ENCODE measurements around the gene EIF4ENIF1. TPM values are rescaled to one million over a fixed set of nuclear protein-coding genes. Genes with fewer than 3 reads are reported as not detected.

The EIF4ENIF1 gene
- total and polyA plus RNA-seq, 2 experiments from 2014 or later: 10.8 to 13.4 TPM

DNA sequence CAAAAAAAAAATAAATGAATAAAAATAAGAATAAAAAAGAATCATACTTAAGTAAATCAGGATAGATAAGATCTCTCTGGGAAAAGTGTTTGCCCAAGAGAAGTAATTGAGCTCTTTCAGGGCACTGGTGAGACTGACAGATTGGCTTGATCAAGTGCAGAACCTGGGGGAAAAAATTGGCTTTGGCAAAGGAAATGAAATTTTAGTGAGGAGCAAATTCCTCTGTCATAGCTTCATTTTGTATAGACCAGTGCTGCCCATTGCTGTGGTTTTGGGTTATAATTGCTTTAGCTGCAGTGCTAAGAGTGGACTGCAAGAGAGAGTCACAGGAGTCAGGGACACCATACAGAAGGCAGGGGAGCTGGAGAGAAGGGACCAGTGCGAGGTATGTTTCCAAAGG is 42.4 kb upstream of the EIF4ENIF1 start:
- DNase-seq (ENCODE audit: low spot score): no peak
- Mint-ChIP-seq H3K9me3 (no peaks in the 10 kb centered on the region), H3K4me3 (no peak overlapping the region), H3K27ac (no peak overlapping the region), H3K36me3 (ENCODE audit: low read depth) (no peaks in the 10 kb centered on the region), H3K4me1 (no peaks in the 10 kb centered on the region), H3K27me3 (ENCODE audit: insufficient read depth, low read depth, poor library complexity) (peaks cover 6% of the 10 kb centered on the region)
- H3K4me2 ChIP-seq: no peak overlapping the region
- H3K79me2 ChIP-seq (replicated peaks; ENCODE audit: insufficient read depth): no peaks in the 10 kb centered on the region
- no peaks in the 10 kb centered on the region for H3K4me1 ChIP-seq (ENCODE audit: insufficient read depth)
- TF ChIP-seq ZNF114 (CRISPR knock-in tag; IDR thresholded peaks at IDR 0.05) (no peak), JUNB (IDR thresholded peaks at IDR 0.05; ENCODE audit: unreplicated experiment) (no peak)
- no peak overlapping the region for H3K4me3 ChIP-seq
- no peaks in the 10 kb centered on the region for H3K36me3 ChIP-seq (ENCODE audit: insufficient read depth)
- no peak overlapping the region for H2AFZ ChIP-seq
- H3K27me3 ChIP-seq (ENCODE audit: insufficient read depth): no peaks in the 10 kb centered on the region
- H4K20me1 ChIP-seq (replicated peaks; ENCODE audit: insufficient read depth): 0 out of 2 replicates have a peak, but pooled peaks cover 3% of the 10 kb centered on the region
- H3F3A ChIP-seq (replicated peaks; ENCODE audit: low read depth): no peaks in the 10 kb centered on the region
- H3K9me2 ChIP-seq (ENCODE audit: insufficient read depth): no peaks in the 10 kb centered on the region
- H3K27ac ChIP-seq (ENCODE audit: low read depth): no peak overlapping the region
- ATAC-seq: no peak

DNA sequence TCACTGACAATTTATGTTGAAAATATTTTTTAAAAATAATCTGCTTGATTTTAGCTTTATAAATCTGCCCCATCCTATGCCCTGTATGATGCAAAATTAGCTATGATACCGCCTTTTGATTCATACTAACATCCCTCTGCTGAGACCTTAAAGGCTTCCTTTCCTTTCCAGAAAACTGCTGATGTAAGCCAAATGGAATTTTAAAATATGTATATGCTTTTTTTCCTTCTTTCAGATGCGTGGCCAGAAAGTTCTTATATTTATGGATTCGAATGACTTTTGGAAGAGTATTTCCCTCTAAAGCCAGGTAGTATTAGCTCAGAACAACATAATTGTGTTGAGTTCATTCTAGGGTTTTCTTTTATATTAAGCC is 41.2 kb upstream of the EIF4ENIF1 start:
- Histone ChIP-seq H3K4me3 (no peak overlapping the region), H3K9me2 (ENCODE audit: insufficient read depth) (no peaks in the 10 kb centered on the region), H4K20me1 (replicated peaks; ENCODE audit: insufficient read depth) (0 out of 2 replicates have a peak, but pooled peaks cover 7% of the 10 kb centered on the region), H3K36me3 (ENCODE audit: insufficient read depth) (no peaks in the 10 kb centered on the region), H3F3A (replicated peaks; ENCODE audit: low read depth) (no peaks in the 10 kb centered on the region), H3K27me3 (ENCODE audit: insufficient read depth) (no peaks in the 10 kb centered on the region), H3K4me2 (no peak overlapping the region), H3K4me1 (ENCODE audit: insufficient read depth) (no peaks in the 10 kb centered on the region), H2AFZ (no peak overlapping the region), H3K27ac (ENCODE audit: low read depth) (no peak overlapping the region), H3K79me2 (replicated peaks; ENCODE audit: insufficient read depth) (no peaks in the 10 kb centered on the region)
- H3K4me1 Mint-ChIP-seq: no peaks in the 10 kb centered on the region
- peaks cover 6% of the 10 kb centered on the region for H3K27me3 Mint-ChIP-seq (ENCODE audit: insufficient read depth, low read depth, poor library complexity)
- no peaks in the 10 kb centered on the region for H3K9me3 Mint-ChIP-seq
- no peak overlapping the region for H3K27ac Mint-ChIP-seq
- DNase-seq (ENCODE audit: low spot score) (no peak), ATAC-seq (no peak)
- TF ChIP-seq EZH2 (IDR thresholded peaks at IDR 0.05; ENCODE audit: low read depth, unreplicated experiment): no peak
- no peak for TF ChIP-seq NANOG (IDR thresholded peaks at IDR 0.05; ENCODE audit: borderline replicate concordance)
- TF ChIP-seq, protein P1, sequence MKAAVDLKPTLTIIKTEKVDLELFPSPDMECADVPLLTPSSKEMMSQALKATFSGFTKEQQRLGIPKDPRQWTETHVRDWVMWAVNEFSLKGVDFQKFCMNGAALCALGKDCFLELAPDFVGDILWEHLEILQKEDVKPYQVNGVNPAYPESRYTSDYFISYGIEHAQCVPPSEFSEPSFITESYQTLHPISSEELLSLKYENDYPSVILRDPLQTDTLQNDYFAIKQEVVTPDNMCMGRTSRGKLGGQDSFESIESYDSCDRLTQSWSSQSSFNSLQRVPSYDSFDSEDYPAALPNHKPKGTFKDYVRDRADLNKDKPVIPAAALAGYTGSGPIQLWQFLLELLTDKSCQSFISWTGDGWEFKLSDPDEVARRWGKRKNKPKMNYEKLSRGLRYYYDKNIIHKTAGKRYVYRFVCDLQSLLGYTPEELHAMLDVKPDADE (IDR thresholded peaks at IDR 0.05): no peak
- no peak for TF ChIP-seq STAT1 (IDR thresholded peaks at IDR 0.05; ENCODE audit: unreplicated experiment)
- TF ChIP-seq, protein P2, sequence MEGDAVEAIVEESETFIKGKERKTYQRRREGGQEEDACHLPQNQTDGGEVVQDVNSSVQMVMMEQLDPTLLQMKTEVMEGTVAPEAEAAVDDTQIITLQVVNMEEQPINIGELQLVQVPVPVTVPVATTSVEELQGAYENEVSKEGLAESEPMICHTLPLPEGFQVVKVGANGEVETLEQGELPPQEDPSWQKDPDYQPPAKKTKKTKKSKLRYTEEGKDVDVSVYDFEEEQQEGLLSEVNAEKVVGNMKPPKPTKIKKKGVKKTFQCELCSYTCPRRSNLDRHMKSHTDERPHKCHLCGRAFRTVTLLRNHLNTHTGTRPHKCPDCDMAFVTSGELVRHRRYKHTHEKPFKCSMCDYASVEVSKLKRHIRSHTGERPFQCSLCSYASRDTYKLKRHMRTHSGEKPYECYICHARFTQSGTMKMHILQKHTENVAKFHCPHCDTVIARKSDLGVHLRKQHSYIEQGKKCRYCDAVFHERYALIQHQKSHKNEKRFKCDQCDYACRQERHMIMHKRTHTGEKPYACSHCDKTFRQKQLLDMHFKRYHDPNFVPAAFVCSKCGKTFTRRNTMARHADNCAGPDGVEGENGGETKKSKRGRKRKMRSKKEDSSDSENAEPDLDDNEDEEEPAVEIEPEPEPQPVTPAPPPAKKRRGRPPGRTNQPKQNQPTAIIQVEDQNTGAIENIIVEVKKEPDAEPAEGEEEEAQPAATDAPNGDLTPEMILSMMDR (conservative IDR thresholded peaks at IDR 0.05; ENCODE audit: low read depth in 2 of 2): no peak
- no peak for TF ChIP-seq JUNB (IDR thresholded peaks at IDR 0.05; ENCODE audit: unreplicated experiment)
- H3K4me3 Mint-ChIP-seq: no peak overlapping the region
- no peaks in the 10 kb centered on the region for H3K36me3 Mint-ChIP-seq (ENCODE audit: low read depth)

DNA sequence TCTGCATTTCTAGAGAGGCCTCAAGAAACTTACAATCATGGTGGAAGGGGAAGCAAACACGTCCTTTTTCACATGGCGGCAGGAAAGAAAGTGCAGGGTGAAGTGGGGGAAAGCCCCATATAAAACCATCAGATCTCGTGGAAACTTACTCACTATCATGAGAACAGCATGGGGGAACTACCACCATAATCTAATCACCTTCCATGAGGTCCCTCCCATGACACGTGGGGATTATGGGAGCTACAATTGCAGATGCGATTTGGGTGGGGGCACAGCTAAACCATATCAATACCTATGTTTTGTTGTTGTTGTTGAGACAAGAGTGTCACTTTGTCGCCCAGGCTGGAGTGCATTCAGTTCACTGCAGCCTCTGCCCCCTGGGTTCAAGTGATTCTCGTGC is 36.6 kb upstream of the EIF4ENIF1 start:
- Histone ChIP-seq H3K4me1 (ENCODE audit: insufficient read depth) (no peaks in the 10 kb centered on the region), H3K36me3 (ENCODE audit: insufficient read depth) (no peaks in the 10 kb centered on the region), H3K9me2 (ENCODE audit: insufficient read depth) (no peaks in the 10 kb centered on the region), H3K27ac (ENCODE audit: low read depth) (no peak overlapping the region), H3K79me2 (replicated peaks; ENCODE audit: insufficient read depth) (no peaks in the 10 kb centered on the region), H2AFZ (no peak overlapping the region), H3F3A (replicated peaks; ENCODE audit: low read depth) (no peaks in the 10 kb centered on the region), H4K20me1 (replicated peaks; ENCODE audit: insufficient read depth) (0 out of 2 replicates have a peak, but pooled peaks cover 5% of the 10 kb centered on the region), H3K27me3 (ENCODE audit: insufficient read depth) (no peaks in the 10 kb centered on the region), H3K4me2 (no peak overlapping the region), H3K4me3 (no peak overlapping the region)
- peaks cover 4% of the 10 kb centered on the region; the same call in 2 of the 3 replicates for H3K36me3 Mint-ChIP-seq (ENCODE audit: low read depth)
- H3K4me3 Mint-ChIP-seq: no peak overlapping the region
- no peaks in the 10 kb centered on the region for H3K9me3 Mint-ChIP-seq
- no peak overlapping the region for H3K27ac Mint-ChIP-seq
- ATAC-seq: no peak
- H3K27me3 Mint-ChIP-seq (ENCODE audit: insufficient read depth, low read depth, poor library complexity): peaks cover 2% of the 10 kb centered on the region
- DNase-seq (ENCODE audit: low spot score): no peak
- no peaks in the 10 kb centered on the region for H3K4me1 Mint-ChIP-seq
- TF ChIP-seq ZNF331 (CRISPR knock-in tag; IDR thresholded peaks at IDR 0.05; ENCODE audit: low read depth): no peak
- no peak for TF ChIP-seq ZNF114 (CRISPR knock-in tag; IDR thresholded peaks at IDR 0.05)
- TF ChIP-seq NANOG (IDR thresholded peaks at IDR 0.05; ENCODE audit: borderline replicate concordance): no peak
- no peak for TF ChIP-seq POLR2AphosphoS5 (IDR thresholded peaks at IDR 0.05; ENCODE audit: low read depth)
- no peak for TF ChIP-seq CREB1 (CRISPR knock-in tag; IDR thresholded peaks at IDR 0.05; ENCODE audit: low read depth)
- TF ChIP-seq EZH2 (IDR thresholded peaks at IDR 0.05; ENCODE audit: low read depth, unreplicated experiment): no peak
- TF ChIP-seq, protein P2 (conservative IDR thresholded peaks at IDR 0.05; ENCODE audit: low read depth in 2 of 2): no peak
